DOHH2 (cell line): Measurements from ENCODE around the gene OR6C65.

Source experiments
- CTCF ChIP-seq: fragments of 200-600 bp; sonication (generic); IDR thresholded peaks from one replicate; pipeline ENCODE4 v1.5.1; 2014; ENCODE audit warnings: antibody characterized with exemption, mild to moderate bottlenecking, low read depth, low read length; ENCODE audit not compliant: poor library complexity, severe bottlenecking
- EZH2phosphoT487 ChIP-seq: fragments of 200-600 bp; sonication (generic); IDR thresholded peaks from 2 replicates; pipeline ENCODE4 v1.6.1; 2017; ENCODE audit warnings: borderline replicate concordance, mild to moderate bottlenecking, antibody characterized with exemption, low read length, moderate library complexity, mixed read lengths

GRCh38 chr12:55365086-55365485, 35.2 kb upstream of the OR6C65 start:
- TF ChIP-seq CTCF (no peak), EZH2phosphoT487 (no peak)
